Esophagus muscularis mucosa (tissue), 4 donors: ENCODE results near the gene INTS14.
"Not testable (repeated sequence)": the region's sequence is repeated elsewhere in the genome, so short reads cannot be mapped to it uniquely, and the experiment has no call there.

ENCODE experiments used
- EP300 ChIP-seq: sonication (generic); formaldehyde crosslinking; IDR thresholded peaks from one replicate; pipeline ENCODE4 v1.6.1; 2017; ENCODE audit warnings: antibody characterized with exemption
- POLR2A ChIP-seq: fragments of 450-650 bp; IDR thresholded peaks from one replicate; pipeline ENCODE4 v1.6.1; 2017; ENCODE audit warnings: antibody characterized with exemption, moderate library complexity, mild to moderate bottlenecking, low read depth
- POLR2AphosphoS5 ChIP-seq, 2 donors: sonication (generic); formaldehyde crosslinking; IDR thresholded peaks; one replicate each; pipeline ENCODE4 v1.6.1; 2017; ENCODE audit warnings: antibody characterized with exemption in 2 of 2
- TF ChIP-seq, protein P1 (sequence below), 3 experiments: fragments of 200-600 bp in 2 of 3; fragments of 450-650 bp in 1 of 3; sonication (generic) in 2 of 3; IDR thresholded peaks; one replicate each; pipeline ENCODE4 v1.5.1; 2017 to 2019; ENCODE audit warnings: antibody characterized with exemption in 3 of 3, mild to moderate bottlenecking in 2 of 3, moderate library complexity in 1 of 3

DNA sequence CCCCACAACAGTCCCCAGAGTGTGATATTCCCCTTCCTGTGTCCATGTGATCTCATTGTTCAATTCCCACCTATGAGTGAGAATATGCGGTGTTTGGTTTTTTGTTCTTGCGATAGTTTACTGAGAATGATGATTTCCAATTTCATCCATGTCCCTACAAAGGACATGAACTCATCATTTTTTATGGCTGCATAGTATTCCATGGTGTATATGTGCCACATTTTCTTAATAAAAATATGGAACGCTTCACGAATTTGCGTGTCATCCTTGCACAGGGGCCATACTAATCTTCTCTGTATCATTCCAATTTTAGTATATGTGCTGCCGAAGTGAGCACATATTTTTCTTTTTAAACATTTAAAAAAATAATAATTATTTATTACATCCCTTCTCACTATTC, 58.1 kb downstream of the INTS14 start:
- TF ChIP-seq, protein P1, sequence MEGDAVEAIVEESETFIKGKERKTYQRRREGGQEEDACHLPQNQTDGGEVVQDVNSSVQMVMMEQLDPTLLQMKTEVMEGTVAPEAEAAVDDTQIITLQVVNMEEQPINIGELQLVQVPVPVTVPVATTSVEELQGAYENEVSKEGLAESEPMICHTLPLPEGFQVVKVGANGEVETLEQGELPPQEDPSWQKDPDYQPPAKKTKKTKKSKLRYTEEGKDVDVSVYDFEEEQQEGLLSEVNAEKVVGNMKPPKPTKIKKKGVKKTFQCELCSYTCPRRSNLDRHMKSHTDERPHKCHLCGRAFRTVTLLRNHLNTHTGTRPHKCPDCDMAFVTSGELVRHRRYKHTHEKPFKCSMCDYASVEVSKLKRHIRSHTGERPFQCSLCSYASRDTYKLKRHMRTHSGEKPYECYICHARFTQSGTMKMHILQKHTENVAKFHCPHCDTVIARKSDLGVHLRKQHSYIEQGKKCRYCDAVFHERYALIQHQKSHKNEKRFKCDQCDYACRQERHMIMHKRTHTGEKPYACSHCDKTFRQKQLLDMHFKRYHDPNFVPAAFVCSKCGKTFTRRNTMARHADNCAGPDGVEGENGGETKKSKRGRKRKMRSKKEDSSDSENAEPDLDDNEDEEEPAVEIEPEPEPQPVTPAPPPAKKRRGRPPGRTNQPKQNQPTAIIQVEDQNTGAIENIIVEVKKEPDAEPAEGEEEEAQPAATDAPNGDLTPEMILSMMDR (IDR thresholded peaks at IDR 0.05): not testable (repeated sequence)
- not testable (repeated sequence) for TF ChIP-seq POLR2AphosphoS5 (IDR thresholded peaks at IDR 0.05); POLR2A; EP300
